Fibroblast of pulmonary artery (primary cell): ENCODE results near the gene PCSK5.
"Not testable (repeated sequence)": the region's sequence is repeated elsewhere in the genome, so short reads cannot be mapped to it uniquely, and the experiment has no call there.

Experiments
- DNase-seq: peaks from one replicate; pipeline ENCODE4 v3.0.0-alpha.2; 2010; ENCODE audit warnings: low read depth
- H3K4me3 ChIP-seq: replicated peaks from 2 replicates; pipeline ENCODE4 v1.5.1; 2011; ENCODE audit warnings: low read depth, mild to moderate bottlenecking, control low read depth, low read length, moderate library complexity
- TF ChIP-seq, protein P1 (sequence below): IDR thresholded peaks from 2 replicates; pipeline ENCODE4 v1.5.1; 2011; ENCODE audit warnings: mild to moderate bottlenecking, control low read depth, low read length, inconsistent platforms; ENCODE audit errors: missing control alignments

The PCSK5 gene

DNA sequence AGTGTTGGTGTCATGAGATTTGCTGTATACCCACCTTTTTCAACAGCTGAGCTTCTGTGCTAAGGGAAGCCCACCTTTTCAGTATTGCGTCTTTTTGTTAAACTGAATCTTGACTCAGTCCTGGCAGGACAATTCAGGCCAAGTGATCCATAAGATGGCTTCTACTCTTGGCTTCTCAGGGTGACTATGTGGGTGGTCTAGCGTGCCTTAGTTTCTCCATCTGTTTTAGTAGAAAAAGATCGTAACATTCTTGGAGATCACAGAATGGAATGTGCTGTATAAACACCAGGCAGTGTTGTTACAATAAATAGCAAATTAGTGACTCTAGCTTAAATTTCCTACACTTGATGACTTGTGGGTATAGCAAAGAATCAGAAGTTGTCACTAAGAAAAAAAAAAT is 66.6 kb downstream of the PCSK5 start:
- DNase-seq: no peak
- TF ChIP-seq, protein P1, sequence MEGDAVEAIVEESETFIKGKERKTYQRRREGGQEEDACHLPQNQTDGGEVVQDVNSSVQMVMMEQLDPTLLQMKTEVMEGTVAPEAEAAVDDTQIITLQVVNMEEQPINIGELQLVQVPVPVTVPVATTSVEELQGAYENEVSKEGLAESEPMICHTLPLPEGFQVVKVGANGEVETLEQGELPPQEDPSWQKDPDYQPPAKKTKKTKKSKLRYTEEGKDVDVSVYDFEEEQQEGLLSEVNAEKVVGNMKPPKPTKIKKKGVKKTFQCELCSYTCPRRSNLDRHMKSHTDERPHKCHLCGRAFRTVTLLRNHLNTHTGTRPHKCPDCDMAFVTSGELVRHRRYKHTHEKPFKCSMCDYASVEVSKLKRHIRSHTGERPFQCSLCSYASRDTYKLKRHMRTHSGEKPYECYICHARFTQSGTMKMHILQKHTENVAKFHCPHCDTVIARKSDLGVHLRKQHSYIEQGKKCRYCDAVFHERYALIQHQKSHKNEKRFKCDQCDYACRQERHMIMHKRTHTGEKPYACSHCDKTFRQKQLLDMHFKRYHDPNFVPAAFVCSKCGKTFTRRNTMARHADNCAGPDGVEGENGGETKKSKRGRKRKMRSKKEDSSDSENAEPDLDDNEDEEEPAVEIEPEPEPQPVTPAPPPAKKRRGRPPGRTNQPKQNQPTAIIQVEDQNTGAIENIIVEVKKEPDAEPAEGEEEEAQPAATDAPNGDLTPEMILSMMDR: no peak
- no peak overlapping the region for H3K4me3 ChIP-seq

DNA sequence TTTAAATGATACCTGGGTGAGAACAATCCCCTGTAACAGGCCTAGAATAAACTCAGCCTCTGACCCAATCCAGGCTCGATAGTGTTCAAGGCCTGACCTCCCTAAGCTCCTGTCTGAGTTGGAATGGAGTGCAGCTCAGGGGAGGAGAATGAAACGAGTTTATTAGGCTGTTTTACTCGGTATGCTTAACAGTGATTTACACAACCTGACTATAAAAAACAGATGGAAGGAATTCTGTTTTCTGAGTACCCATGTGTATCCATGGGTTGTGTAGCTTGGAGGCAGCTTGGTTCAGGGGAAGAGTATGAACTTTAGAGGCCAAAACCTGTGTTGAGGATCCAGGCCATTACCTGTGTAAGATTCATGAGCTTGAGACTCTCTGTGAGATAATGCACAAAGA is 67.8 kb downstream of the PCSK5 start:
- DNase-seq: no peak
- TF ChIP-seq, protein P1: no peak
- no peak overlapping the region for H3K4me3 ChIP-seq

DNA sequence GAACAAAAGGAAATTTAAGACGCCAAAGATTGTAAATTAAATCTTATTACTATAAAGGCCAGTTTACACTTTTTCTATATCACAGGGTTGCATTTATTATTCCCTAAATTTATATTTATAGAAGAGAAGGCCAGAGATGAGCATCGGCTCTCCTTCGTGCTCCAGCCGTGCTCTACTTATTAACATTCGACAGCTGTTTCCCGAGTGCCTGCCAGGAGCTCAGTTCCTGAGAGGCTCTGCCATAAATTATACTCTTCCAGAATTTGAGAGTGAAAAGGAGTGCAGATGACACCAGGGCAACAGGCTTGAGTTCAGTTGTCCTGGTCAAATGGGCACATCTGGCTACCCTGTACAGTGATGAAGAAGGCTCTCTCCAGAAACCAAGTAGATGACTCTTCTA is 70.1 kb downstream of the PCSK5 start:
- TF ChIP-seq, protein P1: no peak
- DNase-seq: no peak
- no peak overlapping the region for H3K4me3 ChIP-seq

DNA sequence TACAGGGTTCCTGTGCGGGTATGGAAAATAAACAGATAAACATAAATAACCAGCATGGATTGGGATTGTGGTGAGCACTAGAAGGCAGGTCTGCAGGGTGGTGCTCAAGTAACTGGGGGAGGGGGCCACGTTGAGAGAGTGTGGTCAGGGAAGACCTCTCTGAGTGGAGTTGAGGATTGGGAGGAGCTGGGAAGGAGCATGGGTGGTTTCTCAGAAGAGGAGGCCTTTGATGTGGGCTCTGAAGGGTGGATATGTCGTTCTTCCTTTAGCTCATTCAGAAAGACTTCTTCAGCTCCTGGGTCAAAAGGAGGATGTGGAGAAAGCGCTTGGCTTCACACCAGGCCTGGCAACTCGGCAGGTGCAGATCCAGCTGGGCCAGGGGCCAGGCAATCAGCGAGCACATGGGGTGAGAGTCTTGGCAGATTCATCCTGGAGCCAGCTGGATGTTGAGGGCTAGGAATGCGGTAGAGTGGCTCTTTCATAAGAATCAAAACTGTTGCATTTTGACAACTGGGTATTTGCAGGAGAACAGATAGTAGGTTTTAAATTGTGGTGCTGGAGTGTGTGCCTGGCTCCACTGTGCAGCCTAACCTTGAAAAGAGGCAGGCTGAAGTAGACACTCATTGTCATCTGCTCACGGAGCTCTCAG is 71.7 kb downstream of the PCSK5 start:
- TF ChIP-seq, protein P1: no peak
- H3K4me3 ChIP-seq: no peak overlapping the region
- no peak for DNase-seq

DNA sequence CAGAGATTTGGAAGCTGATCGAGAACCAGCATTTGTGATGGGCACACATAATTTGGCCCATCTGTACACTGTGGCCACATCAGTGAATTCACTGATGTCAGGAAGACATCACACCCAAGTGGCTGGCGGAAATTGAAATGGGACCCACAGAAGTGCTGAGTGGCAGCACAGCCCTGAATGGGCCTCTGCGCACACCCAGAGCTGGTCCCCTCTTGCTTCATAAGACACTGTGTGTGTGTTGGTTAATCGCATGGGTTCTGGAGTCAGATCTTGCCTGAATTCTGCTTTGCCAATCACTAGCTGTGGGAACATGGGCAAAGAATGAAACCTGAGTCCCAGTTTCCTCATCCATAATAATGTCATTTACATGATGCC is 72.2 kb downstream of the PCSK5 start:
- H3K4me3 ChIP-seq: no peak overlapping the region
- TF ChIP-seq, protein P1: no peak
- no peak for DNase-seq

DNA sequence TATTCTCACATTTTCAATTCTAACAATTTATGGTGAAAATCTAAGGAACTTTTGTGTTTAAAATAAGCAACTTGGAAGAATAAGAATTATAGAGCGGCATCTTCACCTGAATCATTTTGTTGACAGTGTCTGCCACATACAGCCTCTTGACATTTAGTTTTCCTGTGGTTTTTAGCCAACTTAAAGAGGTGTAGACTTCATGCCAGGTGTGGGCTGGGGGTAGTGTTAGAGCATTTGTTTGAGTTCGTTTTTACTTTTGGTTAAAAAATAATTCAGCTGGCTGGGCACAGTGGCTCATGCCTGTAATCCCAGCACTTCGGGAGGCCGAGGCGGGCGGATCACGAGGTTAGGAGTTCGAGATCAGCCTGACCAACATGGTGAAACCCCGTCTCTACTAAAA is 72.8 kb downstream of the PCSK5 start:
- not testable (repeated sequence) for DNase-seq, H3K4me3 ChIP-seq

DNA sequence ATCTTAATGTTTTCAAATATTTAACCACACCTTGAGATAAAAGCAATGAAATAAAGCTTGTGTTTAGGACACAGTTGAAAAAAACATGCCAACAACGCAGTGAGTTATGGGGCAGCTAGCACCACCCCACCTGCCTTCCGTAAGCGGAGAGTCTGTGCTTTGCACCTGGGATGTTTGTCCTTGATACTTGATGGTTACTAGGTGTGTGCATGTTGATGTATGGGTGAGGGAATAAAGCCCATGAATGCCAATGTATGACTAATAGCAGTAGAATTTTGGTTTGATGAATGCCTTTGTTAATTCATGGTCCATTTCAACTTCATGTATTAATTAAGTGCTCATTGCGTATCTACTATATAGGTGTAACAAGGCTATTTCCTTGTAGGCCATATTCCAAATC is 74.0 kb downstream of the PCSK5 start:
- DNase-seq: no peak
- no peak overlapping the region for H3K4me3 ChIP-seq
- TF ChIP-seq, protein P1: no peak
